HepG2 (cell line): Measurements from ENCODE around the gene MAGIX. TPM values are rescaled to one million over a fixed set of nuclear protein-coding genes. Genes with fewer than 3 reads are reported as not detected.
A peak's percentile ranks its signal among the peaks of the same experiment; 100 is the strongest.

Experiments used
- ARNT2 ChIP-seq: sonication (generic); formaldehyde crosslinking; IDR thresholded peaks from 2 replicates; pipeline ENCODE4 v1.8.0; 2022; ENCODE audit warnings: mild to moderate bottlenecking, low read depth, missing genetic modification reagents, moderate library complexity
- BRD4 ChIP-seq: sonication (generic); formaldehyde crosslinking; IDR thresholded peaks from 2 replicates; pipeline ENCODE4 v1.4.0; 2020; ENCODE audit warnings: missing genetic modification reagents
- EP300 ChIP-seq, 3 experiments: sonication (generic) in 1 of 3; formaldehyde crosslinking in 1 of 3; IDR thresholded peaks; 2 replicates each; pipeline versions ENCODE4 v1.5.1 to v1.6.1; 2011 to 2020; ENCODE audit warnings: low read depth in 2 of 3, low read length in 2 of 3, borderline replicate concordance in 1 of 3, improper control_type of control experiment in 1 of 3, mild to moderate bottlenecking in 1 of 3, missing genetic modification reagents in 1 of 3, moderate library complexity in 1 of 3
- GPBP1L1 ChIP-seq: sonication (generic); formaldehyde crosslinking; IDR thresholded peaks from 2 replicates; pipeline ENCODE4 v1.5.0; 2020; ENCODE audit warnings: mild to moderate bottlenecking, missing genetic modification reagents
- HMGXB4 ChIP-seq, 2 experiments: sonication (generic) in 1 of 2; formaldehyde crosslinking in 1 of 2; IDR thresholded peaks; 2 replicates each; pipeline versions ENCODE4 v1.4.0 to v1.6.1; 2018 to 2020; ENCODE audit warnings: missing genetic modification reagents in 2 of 2, borderline replicate concordance in 1 of 2, low read depth in 1 of 2, mild to moderate bottlenecking in 1 of 2, missing biosample characterization in 1 of 2
- MAFG ChIP-seq: sonication (generic); formaldehyde crosslinking; IDR thresholded peaks from 2 replicates; pipeline ENCODE4 v1.5.1; 2020; ENCODE audit warnings: mild to moderate bottlenecking, missing genetic modification reagents
- MEIS2 ChIP-seq: sonication (generic); formaldehyde crosslinking; IDR thresholded peaks from 2 replicates; pipeline ENCODE4 v1.9.0; 2021; ENCODE audit warnings: mild to moderate bottlenecking, missing genetic modification reagents
- PLSCR1 ChIP-seq: sonication (generic); formaldehyde crosslinking; IDR thresholded peaks from 2 replicates; pipeline ENCODE4 v1.5.0; 2020; ENCODE audit warnings: missing genetic modification reagents, mild to moderate bottlenecking, borderline replicate concordance
- POLR2G ChIP-seq: fragments of 200-400 bp; formaldehyde crosslinking; IDR thresholded peaks from 2 replicates; pipeline ENCODE4 v1.6.1; 2018; ENCODE audit warnings: mild to moderate bottlenecking, low read depth, low read length, moderate library complexity
- RFXANK ChIP-seq: IDR thresholded peaks from 2 replicates; pipeline ENCODE4 v1.6.1; 2016
- SNAPC5 ChIP-seq: sonication (generic); formaldehyde crosslinking; IDR thresholded peaks from 2 replicates; pipeline ENCODE4 v1.8.1; 2023; ENCODE audit warnings: mild to moderate bottlenecking, missing genetic modification reagents, borderline replicate concordance
- TFAP4 ChIP-seq: sonication (generic); IDR thresholded peaks from 2 replicates; pipeline ENCODE4 v1.6.1; 2016; ENCODE audit warnings: low read depth, borderline replicate concordance
- ZNF572 ChIP-seq: sonication (generic); formaldehyde crosslinking; IDR thresholded peaks from 2 replicates; pipeline ENCODE4 v1.5.1; 2020; ENCODE audit warnings: mild to moderate bottlenecking, missing genetic modification reagents
- ZNF687 ChIP-seq: sonication (generic); formaldehyde crosslinking; IDR thresholded peaks from 2 replicates; pipeline ENCODE4 v1.5.1; 2020; ENCODE audit warnings: mild to moderate bottlenecking, missing genetic modification reagents, moderate library complexity
- ZNF784 ChIP-seq: sonication (generic); formaldehyde crosslinking; IDR thresholded peaks from 2 replicates; pipeline ENCODE4 v1.5.1; 2020; ENCODE audit warnings: missing genetic modification reagents, mild to moderate bottlenecking, borderline replicate concordance
- ZNF891 ChIP-seq: sonication (generic); formaldehyde crosslinking; IDR thresholded peaks from 2 replicates; pipeline ENCODE4 v1.5.0; 2020; ENCODE audit warnings: mild to moderate bottlenecking, missing genetic modification reagents
- polyA plus RNA-seq, 8 experiments: library from polyadenylated mRNA; depleted of rRNA in 3 of 8; stranded (reverse) in 7 of 8; unstranded in 1 of 8; fragments of >200 nt; fragmentation: Illumina TruSeq in 4 of 8; extraction: Trizol in 4 of 8; gene quantifications; 2 replicates each; pipeline versions ENCODE4 v1.2.1 to v1.2.3, GENCODE V29; 2011 to 2016; ENCODE audit warnings: low read depth in 4 of 8, missing spikeins in 1 of 8, mixed read lengths in 1 of 8; ENCODE audit not compliant: insufficient read depth in 1 of 8
- total RNA-seq, 5 experiments: library from RNA; depleted of rRNA; stranded (reverse); fragments of >200 nt; fragmentation: Illumina TruSeq; extraction: Trizol; gene quantifications; 2 replicates each; pipeline ENCODE4 v1.2.3, GENCODE V29; 2016; ENCODE audit warnings: low read depth in 1 of 5

The MAGIX gene
- total and polyA plus RNA-seq, 2 of the 13 experiments (the other 11 are each of a cell fraction or from before 2014, with no cell fraction given) = 0.63 to 1.2 TPM

- TF ChIP-seq ZNF687 (CRISPR knock-in tag) (peak; percentile 88), RFXANK (CRISPR knock-in tag) (no peak), GPBP1L1 (CRISPR knock-in tag) (no peak), MEIS2 (peak; percentile 95), MAFG (CRISPR knock-in tag) (no peak), HMGXB4 (CRISPR knock-in tag; IDR thresholded peaks at IDR 0.05; ENCODE audit: borderline replicate concordance in 1 of 2, low read depth in 1 of 2) (peak in 1 of 2 experiments; percentile 41; a peak in 1 of 4 replicates), PLSCR1 (CRISPR knock-in tag) (no peak), SNAPC5 (no peak), ZNF891 (CRISPR knock-in tag) (peak; percentile 54; the same call in 1 of the 2 replicates), ZNF784 (peak; percentile 52; the same call in 1 of the 2 replicates), TFAP4 (peak; percentile 38; the same call in 1 of the 2 replicates), ZNF572 (CRISPR knock-in tag) (no peak), BRD4 (CRISPR knock-in tag) (peak; percentile 51; the same call in 1 of the 2 replicates), EP300 (IDR thresholded peaks at IDR 0.05; ENCODE audit: low read depth in 2 of 2, low read length in 2 of 2) (peak in 1 of 2 experiments; percentile 98; a peak in 2 of 4 replicates), EP300 (CRISPR knock-in tag; IDR thresholded peaks at IDR 0.05; ENCODE audit: borderline replicate concordance) (no peak), ARNT2 (CRISPR knock-in tag) (peak; percentile 87), POLR2G (peak; percentile 84)
Measured at GRCh38 chrX:49199906-49200771, 37.6 kb downstream of the MAGIX start, which contains the start of gene SYP (continued).
